Thoracic aorta (tissue), 2 donors: Measurements from ENCODE around the gene CNTNAP2. TPM values are rescaled to one million over a fixed set of nuclear protein-coding genes. Genes with fewer than 3 reads are reported as not detected.

Experiments
- ATAC-seq: fragments of 150-250 bp; one replicate; pipeline ENCODE4 v1.8.0; 2017; ENCODE audit warnings: low read depth; ENCODE audit not compliant: insufficient number of reproducible peaks, low FRiP score
- DNase-seq: peaks from one replicate; pipeline ENCODE4 v3.0.0-alpha.2; 2020; ENCODE audit warnings: low spot score
- H3K27ac ChIP-seq, 2 donors: fragments of 200-600 bp; sonication (generic); 1 replicate in 1 of 2; 2 replicates in 1 of 2; pipeline ENCODE4 v1.5.1; 2016; ENCODE audit warnings: mild to moderate bottlenecking in 2 of 2, moderate library complexity in 2 of 2
- H3K27me3 ChIP-seq: fragments of 200-600 bp; sonication (generic); replicated peaks from 2 replicates; pipeline ENCODE4 v1.6.0; 2016; ENCODE audit warnings: mild to moderate bottlenecking; ENCODE audit not compliant: insufficient read depth
- H3K36me3 ChIP-seq: fragments of 200-600 bp; sonication (generic); one replicate; pipeline ENCODE4 v1.5.1; 2016
- H3K4me1 ChIP-seq, 2 donors: fragments of 200-600 bp; sonication (generic); 1 replicate in 1 of 2; 2 replicates in 1 of 2; pipeline versions ENCODE4 v1.5.1 to v1.6.0; 2016; ENCODE audit warnings: low read depth in 2 of 2, mild to moderate bottlenecking in 1 of 2; ENCODE audit not compliant: control insufficient read depth in 1 of 2
- H3K4me3 ChIP-seq: fragments of 200-600 bp; sonication (generic); 2 replicates; pipeline ENCODE4 v1.5.1; 2016; ENCODE audit warnings: mild to moderate bottlenecking
- H3K9me3 ChIP-seq: fragments of 200-600 bp; sonication (generic); 2 replicates; pipeline ENCODE4 v1.5.1; 2016
- total RNA-seq, 2 donors: library from RNA; depleted of rRNA; stranded (reverse); fragments of >200 nt; gene quantifications; one replicate each; pipeline versions ENCODE4 v1.1.0 to v1.2.3, GENCODE V29; 2016
- TF ChIP-seq, protein P1 (sequence below): fragments of 200-600 bp; sonication (generic); IDR thresholded peaks from one replicate; pipeline ENCODE4 v1.5.1; 2019; ENCODE audit warnings: antibody characterized with exemption

Gene CNTNAP2
- total RNA-seq, 2 donors from 2014 or later, result not detected

DNA sequence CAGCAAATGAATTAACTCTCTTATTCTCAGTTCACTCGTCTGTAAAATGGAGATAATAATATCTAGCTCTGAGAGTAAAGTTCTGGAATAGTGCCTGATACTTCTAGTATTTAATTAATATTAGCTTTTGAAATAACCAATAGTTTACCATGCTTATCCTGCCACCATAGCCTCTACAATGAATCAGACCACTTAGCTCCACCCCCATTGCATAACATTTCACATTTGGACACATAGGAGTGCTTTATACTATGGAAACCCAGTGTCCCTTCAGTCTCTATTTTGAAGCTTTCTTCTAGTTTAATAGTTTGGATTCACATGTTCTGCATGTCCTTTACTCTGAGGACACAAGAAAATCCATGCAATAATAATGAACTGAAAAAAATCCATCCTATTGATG is 2046.6 kb downstream of the CNTNAP2 start:
- ATAC-seq, result no peak
- Histone ChIP-seq H3K4me3 (no peak overlapping the region), H3K27me3 (no peaks in the 10 kb centered on the region), H3K36me3 (no peaks in the 10 kb centered on the region), H3K27ac (no peak overlapping the region), H3K9me3 (no peaks in the 10 kb centered on the region), H3K4me1 (no peaks in the 10 kb centered on the region)
- no peak for DNase-seq
- TF ChIP-seq, protein P1, sequence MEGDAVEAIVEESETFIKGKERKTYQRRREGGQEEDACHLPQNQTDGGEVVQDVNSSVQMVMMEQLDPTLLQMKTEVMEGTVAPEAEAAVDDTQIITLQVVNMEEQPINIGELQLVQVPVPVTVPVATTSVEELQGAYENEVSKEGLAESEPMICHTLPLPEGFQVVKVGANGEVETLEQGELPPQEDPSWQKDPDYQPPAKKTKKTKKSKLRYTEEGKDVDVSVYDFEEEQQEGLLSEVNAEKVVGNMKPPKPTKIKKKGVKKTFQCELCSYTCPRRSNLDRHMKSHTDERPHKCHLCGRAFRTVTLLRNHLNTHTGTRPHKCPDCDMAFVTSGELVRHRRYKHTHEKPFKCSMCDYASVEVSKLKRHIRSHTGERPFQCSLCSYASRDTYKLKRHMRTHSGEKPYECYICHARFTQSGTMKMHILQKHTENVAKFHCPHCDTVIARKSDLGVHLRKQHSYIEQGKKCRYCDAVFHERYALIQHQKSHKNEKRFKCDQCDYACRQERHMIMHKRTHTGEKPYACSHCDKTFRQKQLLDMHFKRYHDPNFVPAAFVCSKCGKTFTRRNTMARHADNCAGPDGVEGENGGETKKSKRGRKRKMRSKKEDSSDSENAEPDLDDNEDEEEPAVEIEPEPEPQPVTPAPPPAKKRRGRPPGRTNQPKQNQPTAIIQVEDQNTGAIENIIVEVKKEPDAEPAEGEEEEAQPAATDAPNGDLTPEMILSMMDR, result no peak

DNA sequence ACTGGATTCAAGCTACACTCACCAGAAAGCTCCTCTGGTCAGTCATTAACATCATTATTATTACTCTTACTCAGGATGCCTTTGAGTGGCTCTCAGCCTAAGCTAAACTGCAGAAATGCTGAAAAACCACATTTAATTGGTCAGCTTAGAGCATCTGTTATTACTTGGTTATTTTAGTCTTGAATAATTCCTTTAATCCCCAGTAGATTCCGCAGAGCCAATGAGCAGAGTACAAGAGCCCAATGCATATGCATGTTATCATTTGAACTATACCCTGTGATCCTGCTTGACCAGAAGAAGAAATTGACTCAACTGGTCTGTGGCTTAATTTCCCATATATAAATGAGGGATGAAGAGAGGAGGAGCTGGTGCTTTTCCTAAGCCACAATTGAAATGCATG is 2056.3 kb downstream of the CNTNAP2 start:
- H3K36me3 ChIP-seq, result no peaks in the 10 kb centered on the region
- H3K27me3 ChIP-seq, result no peaks in the 10 kb centered on the region
- TF ChIP-seq, protein P1, result no peak
- ATAC-seq, result no peak
- no peak overlapping the region for H3K27ac ChIP-seq
- no peak for DNase-seq
- H3K4me3 ChIP-seq, result no peak overlapping the region
- H3K9me3 ChIP-seq, result no peaks in the 10 kb centered on the region
- H3K4me1 ChIP-seq, result no peaks in the 10 kb centered on the region

DNA sequence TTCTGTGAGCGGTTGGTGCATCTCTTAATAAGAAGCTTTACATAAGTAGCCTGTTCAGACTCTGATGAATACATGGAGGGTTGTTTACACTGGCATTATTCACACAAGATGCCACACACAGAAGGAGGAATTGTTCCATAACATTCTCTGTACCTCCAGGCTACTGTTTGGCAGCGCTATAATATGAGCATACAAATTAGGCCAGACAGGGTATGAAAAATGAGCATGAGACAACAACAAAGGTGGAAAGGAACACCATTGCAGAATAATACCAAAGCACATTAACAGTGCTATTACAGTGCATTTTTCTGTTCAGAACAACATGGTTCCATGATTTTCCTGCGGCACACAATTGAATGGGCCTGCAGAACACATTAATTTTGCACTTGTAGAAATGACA is 2056.8 kb downstream of the CNTNAP2 start:
- no peak overlapping the region for H3K27ac ChIP-seq
- no peaks in the 10 kb centered on the region for H3K9me3 ChIP-seq
- H3K4me3 ChIP-seq, result no peak overlapping the region
- no peaks in the 10 kb centered on the region for H3K36me3 ChIP-seq
- TF ChIP-seq, protein P1, result no peak
- ATAC-seq, result no peak
- DNase-seq, result no peak
- no peaks in the 10 kb centered on the region for H3K4me1 ChIP-seq
- H3K27me3 ChIP-seq, result no peaks in the 10 kb centered on the region

DNA sequence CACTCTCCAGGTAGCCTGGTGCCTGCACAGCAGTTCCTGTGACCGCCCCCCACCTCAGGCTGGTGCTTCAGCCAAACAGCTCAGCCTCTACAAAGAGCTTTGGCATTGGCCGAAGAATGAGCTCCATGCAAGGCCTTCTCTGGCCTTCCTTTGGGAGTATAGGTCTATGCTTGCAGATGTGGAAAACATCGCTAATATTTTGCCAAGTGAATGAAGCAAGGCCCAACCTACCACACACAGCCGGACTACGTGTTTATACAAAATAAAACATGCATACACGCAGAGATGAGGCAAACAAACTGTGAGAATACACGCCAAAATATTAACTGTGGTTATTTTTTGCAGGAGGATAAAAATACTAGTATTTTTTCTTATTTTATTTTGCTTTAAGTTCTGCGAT is 2057.8 kb downstream of the CNTNAP2 start:
- no peak for ATAC-seq
- Histone ChIP-seq H3K4me3 (no peak overlapping the region), H3K9me3 (no peaks in the 10 kb centered on the region)

DNA sequence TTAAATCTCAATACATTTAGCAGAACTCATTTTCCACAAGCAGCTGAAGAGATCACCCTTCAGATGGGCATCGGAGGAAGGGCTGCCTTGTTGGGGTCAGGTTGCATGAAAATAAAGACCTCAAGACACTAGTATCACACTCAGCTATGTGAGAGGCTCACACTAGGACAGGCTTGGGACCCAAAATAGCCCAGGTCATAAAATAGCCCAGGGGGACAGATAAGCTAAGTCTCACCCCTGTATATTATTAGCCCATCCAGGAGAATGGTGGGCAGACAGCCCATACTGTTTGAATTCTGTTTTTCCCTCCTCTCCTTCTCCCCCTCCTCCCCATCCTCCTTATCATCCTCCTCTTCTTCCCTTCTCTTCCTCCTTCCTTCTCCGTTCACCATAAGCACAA is 2058.9 kb downstream of the CNTNAP2 start:
- H3K36me3 ChIP-seq, result no peaks in the 10 kb centered on the region
- H3K4me3 ChIP-seq, result no peak overlapping the region
- TF ChIP-seq, protein P1, result no peak
- ATAC-seq, result no peak
- no peaks in the 10 kb centered on the region for H3K27me3 ChIP-seq
- DNase-seq, result no peak
- H3K27ac ChIP-seq, result no peak overlapping the region
- H3K4me1 ChIP-seq, result no peaks in the 10 kb centered on the region
- no peaks in the 10 kb centered on the region for H3K9me3 ChIP-seq

More for the DNA sequence above, 2057.8 kb downstream of the CNTNAP2 start:
- Histone ChIP-seq H3K27ac (no peak overlapping the region), H3K27me3 (no peaks in the 10 kb centered on the region), H3K36me3 (no peaks in the 10 kb centered on the region), H3K4me1 (no peaks in the 10 kb centered on the region)
- TF ChIP-seq, protein P1, result no peak
- no peak for DNase-seq
